Panc1 (cell line): Measurements from ENCODE around the gene FGGY. TPM values are rescaled to one million over a fixed set of nuclear protein-coding genes. Genes with fewer than 3 reads are reported as not detected.

Experiments
- microRNA-seq: library from miRNA; unstranded; fragments of <30 nt; microRNA quantifications from one replicate; pipeline ENCODE4 v1.1.0, GENCODE V29; 2020; ENCODE audit not compliant: unreplicated experiment
- total RNA-seq: library from RNA; stranded (reverse); gene quantifications from one replicate; pipeline ENCODE4 v1.2.1, GENCODE V29; 2021; ENCODE audit not compliant: unreplicated experiment

FGGY gene
- total RNA-seq, 1 experiment from 2014 or later = 15.5 TPM

Small RNAs within 50 kb of the gene (microRNA-seq; reads per million reads assigned to microRNA genes)
- not detected for gene MIR4711
